SK-N-MC (cell line): ENCODE results near the gene PLN.

Experiments
- EZH2 ChIP-seq: fragments of 200-600 bp; sonication (generic); IDR thresholded peaks from one replicate; pipeline ENCODE4 v1.6.1; 2017; ENCODE audit warnings: antibody characterized with exemption
- FOXP2 ChIP-seq: optimal IDR thresholded peaks from 2 replicates; pipeline ENCODE3; 2011; ENCODE audit warnings: mild to moderate bottlenecking, moderate library complexity; ENCODE audit not compliant: insufficient read depth; ENCODE audit errors: extremely low read length, control extremely low read depth
- POLR2AphosphoS5 ChIP-seq: IDR thresholded peaks from 2 replicates; pipeline ENCODE4 v1.6.1; 2012; ENCODE audit warnings: mild to moderate bottlenecking, low read depth, low read length, borderline replicate concordance

GRCh38 chr6:118505656-118506055 is 42.4 kb upstream of the PLN start:
- TF ChIP-seq EZH2, result no peak
- no peak for TF ChIP-seq POLR2AphosphoS5
- no peak for TF ChIP-seq FOXP2
